A549 (cell line): Measurements from ENCODE around the gene PDILT.

Experiments used
- BHLHE40 ChIP-seq: IDR thresholded peaks from 2 replicates; pipeline ENCODE4 v1.6.1; 2012; ENCODE audit warnings: low read depth, low read length, inconsistent platforms
- CBX8 ChIP-seq: fragments of 200-600 bp; sonication (generic); IDR thresholded peaks from 2 replicates; pipeline ENCODE4 v1.6.1; 2016
- CEBPB ChIP-seq, 2 experiments: fragments of >200 bp in 1 of 2; sonication (Bioruptor Twin) in 1 of 2; formaldehyde crosslinking in 1 of 2; IDR thresholded peaks; 2 replicates each; pipeline ENCODE4 v1.6.1; 2012 to 2016
- MYC ChIP-seq: IDR thresholded peaks from 2 replicates; pipeline ENCODE4 v1.6.1; 2012; ENCODE audit warnings: mild to moderate bottlenecking, inconsistent platforms, low read length, improper control_type of control experiment, borderline replicate concordance
- NPAS2 ChIP-seq: fragments of 250-450 bp; sonication (Bioruptor Pico); IDR thresholded peaks from 2 replicates; pipeline ENCODE4 v1.8.0; 2022; ENCODE audit warnings: mild to moderate bottlenecking, moderate library complexity, borderline replicate concordance
- NR3C1 ChIP-seq: fragments of >200 bp; sonication (Bioruptor Twin); formaldehyde crosslinking; IDR thresholded peaks from 3 replicates; pipeline ENCODE4 v1.6.1; 2017
- PHF8 ChIP-seq: fragments of 200-600 bp; sonication (generic); IDR thresholded peaks from 2 replicates; pipeline ENCODE4 v1.6.1; 2016; ENCODE audit warnings: low read depth, mild to moderate bottlenecking, antibody characterized with exemption, moderate library complexity, borderline replicate concordance
- POLR2A ChIP-seq: IDR thresholded peaks from 2 replicates; pipeline ENCODE4 v1.6.1; 2012; ENCODE audit warnings: mild to moderate bottlenecking, low read length
- RFX5 ChIP-seq: fragments of 450-650 bp; IDR thresholded peaks from 2 replicates; pipeline ENCODE4 v1.7.1; 2014; ENCODE audit warnings: antibody characterized with exemption, mild to moderate bottlenecking, moderate library complexity
- USF2 ChIP-seq: fragments of 450-650 bp; IDR thresholded peaks from 2 replicates; pipeline ENCODE4 v1.6.1; 2014; ENCODE audit warnings: antibody characterized with exemption
- ZFP36 ChIP-seq: fragments of 450-650 bp; IDR thresholded peaks from 2 replicates; pipeline ENCODE4 v1.6.1; 2014; ENCODE audit warnings: borderline replicate concordance; ENCODE audit not compliant: partially characterized antibody
- TF ChIP-seq, protein P1 (sequence below): fragments of 200-600 bp; sonication (generic); IDR thresholded peaks from 2 replicates; pipeline ENCODE4 v1.6.1; 2016; ENCODE audit warnings: antibody characterized with exemption, mild to moderate bottlenecking, moderate library complexity
- TF ChIP-seq, protein P2 (sequence below): fragments of >200 bp; sonication (Bioruptor Twin); formaldehyde crosslinking; IDR thresholded peaks from 3 replicates; pipeline ENCODE4 v1.5.1; 2016
- TF ChIP-seq, protein P3 (sequence below): fragments of 250-450 bp; sonication (Bioruptor Pico); IDR thresholded peaks from 2 replicates; pipeline ENCODE4 v1.5.0; 2021; ENCODE audit warnings: mild to moderate bottlenecking, moderate library complexity, borderline replicate concordance

- TF ChIP-seq POLR2A (no peak), BHLHE40 (no peak), USF2 (no peak), RFX5 (no peak), CBX8 (no peak), MYC (no peak), NR3C1 (no peak), ZFP36 (no peak), CEBPB (IDR thresholded peaks at IDR 0.05) (no peak), PHF8 (no peak), NPAS2 (no peak)
- TF ChIP-seq, protein P1, sequence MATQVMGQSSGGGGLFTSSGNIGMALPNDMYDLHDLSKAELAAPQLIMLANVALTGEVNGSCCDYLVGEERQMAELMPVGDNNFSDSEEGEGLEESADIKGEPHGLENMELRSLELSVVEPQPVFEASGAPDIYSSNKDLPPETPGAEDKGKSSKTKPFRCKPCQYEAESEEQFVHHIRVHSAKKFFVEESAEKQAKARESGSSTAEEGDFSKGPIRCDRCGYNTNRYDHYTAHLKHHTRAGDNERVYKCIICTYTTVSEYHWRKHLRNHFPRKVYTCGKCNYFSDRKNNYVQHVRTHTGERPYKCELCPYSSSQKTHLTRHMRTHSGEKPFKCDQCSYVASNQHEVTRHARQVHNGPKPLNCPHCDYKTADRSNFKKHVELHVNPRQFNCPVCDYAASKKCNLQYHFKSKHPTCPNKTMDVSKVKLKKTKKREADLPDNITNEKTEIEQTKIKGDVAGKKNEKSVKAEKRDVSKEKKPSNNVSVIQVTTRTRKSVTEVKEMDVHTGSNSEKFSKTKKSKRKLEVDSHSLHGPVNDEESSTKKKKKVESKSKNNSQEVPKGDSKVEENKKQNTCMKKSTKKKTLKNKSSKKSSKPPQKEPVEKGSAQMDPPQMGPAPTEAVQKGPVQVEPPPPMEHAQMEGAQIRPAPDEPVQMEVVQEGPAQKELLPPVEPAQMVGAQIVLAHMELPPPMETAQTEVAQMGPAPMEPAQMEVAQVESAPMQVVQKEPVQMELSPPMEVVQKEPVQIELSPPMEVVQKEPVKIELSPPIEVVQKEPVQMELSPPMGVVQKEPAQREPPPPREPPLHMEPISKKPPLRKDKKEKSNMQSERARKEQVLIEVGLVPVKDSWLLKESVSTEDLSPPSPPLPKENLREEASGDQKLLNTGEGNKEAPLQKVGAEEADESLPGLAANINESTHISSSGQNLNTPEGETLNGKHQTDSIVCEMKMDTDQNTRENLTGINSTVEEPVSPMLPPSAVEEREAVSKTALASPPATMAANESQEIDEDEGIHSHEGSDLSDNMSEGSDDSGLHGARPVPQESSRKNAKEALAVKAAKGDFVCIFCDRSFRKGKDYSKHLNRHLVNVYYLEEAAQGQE: no peak
- TF ChIP-seq, protein P2, sequence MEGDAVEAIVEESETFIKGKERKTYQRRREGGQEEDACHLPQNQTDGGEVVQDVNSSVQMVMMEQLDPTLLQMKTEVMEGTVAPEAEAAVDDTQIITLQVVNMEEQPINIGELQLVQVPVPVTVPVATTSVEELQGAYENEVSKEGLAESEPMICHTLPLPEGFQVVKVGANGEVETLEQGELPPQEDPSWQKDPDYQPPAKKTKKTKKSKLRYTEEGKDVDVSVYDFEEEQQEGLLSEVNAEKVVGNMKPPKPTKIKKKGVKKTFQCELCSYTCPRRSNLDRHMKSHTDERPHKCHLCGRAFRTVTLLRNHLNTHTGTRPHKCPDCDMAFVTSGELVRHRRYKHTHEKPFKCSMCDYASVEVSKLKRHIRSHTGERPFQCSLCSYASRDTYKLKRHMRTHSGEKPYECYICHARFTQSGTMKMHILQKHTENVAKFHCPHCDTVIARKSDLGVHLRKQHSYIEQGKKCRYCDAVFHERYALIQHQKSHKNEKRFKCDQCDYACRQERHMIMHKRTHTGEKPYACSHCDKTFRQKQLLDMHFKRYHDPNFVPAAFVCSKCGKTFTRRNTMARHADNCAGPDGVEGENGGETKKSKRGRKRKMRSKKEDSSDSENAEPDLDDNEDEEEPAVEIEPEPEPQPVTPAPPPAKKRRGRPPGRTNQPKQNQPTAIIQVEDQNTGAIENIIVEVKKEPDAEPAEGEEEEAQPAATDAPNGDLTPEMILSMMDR: no peak
- TF ChIP-seq, protein P3, sequence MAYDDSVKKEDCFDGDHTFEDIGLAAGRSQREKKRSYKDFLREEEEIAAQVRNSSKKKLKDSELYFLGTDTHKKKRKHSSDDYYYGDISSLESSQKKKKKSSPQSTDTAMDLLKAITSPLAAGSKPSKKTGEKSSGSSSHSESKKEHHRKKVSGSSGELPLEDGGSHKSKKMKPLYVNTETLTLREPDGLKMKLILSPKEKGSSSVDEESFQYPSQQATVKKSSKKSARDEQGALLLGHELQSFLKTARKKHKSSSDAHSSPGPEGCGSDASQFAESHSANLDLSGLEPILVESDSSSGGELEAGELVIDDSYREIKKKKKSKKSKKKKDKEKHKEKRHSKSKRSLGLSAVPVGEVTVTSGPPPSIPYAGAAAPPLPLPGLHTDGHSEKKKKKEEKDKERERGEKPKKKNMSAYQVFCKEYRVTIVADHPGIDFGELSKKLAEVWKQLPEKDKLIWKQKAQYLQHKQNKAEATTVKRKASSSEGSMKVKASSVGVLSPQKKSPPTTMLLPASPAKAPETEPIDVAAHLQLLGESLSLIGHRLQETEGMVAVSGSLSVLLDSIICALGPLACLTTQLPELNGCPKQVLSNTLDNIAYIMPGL: no peak
Observed at GRCh38 chr16:20415541-20415940, 11.0 kb upstream of the PDILT start.
